B cell (primary cell): Measurements from ENCODE around the gene OR8H2. TPM values are rescaled to one million over a fixed set of nuclear protein-coding genes. Genes with fewer than 3 reads are reported as not detected.
"Not testable (repeated sequence)": the region's sequence is repeated elsewhere in the genome, so short reads cannot be mapped to it uniquely, and the experiment has no call there.

Experiments used
- ATAC-seq: fragments of 200-7000 bp; cut with Tn5 transposase; one replicate; pipeline ENCODE4 v1.10.0; 2021; ENCODE audit warnings: low read depth, mild to moderate bottlenecking, moderate number of reproducible peaks, moderate library complexity
- CTCF ChIA-PET: fragments of 350-600 bp; sonication (Branson Sonifier 250); formaldehyde crosslinking; loops from one replicate; lab custom pipeline; 2021; ENCODE audit warnings: antibody characterized with exemption, inconsistent platforms; lab: Charles Lee
- POLR2A ChIA-PET: fragments of 350-600 bp; sonication (Branson Sonifier 250); formaldehyde crosslinking; loops from one replicate; lab custom pipeline; 2021; ENCODE audit warnings: antibody characterized with exemption; lab: Charles Lee
- DNase-seq: peaks from one replicate; pipeline ENCODE4 v3.0.0; 2013
- H2AFZ ChIP-seq: 2 replicates; pipeline ENCODE4 v1.6.1; 2012; ENCODE audit warnings: mild to moderate bottlenecking, low read depth, low read length; ENCODE audit not compliant: insufficient read depth, poor library complexity, severe bottlenecking
- H3K27ac ChIP-seq, 2 donors: 1 replicate in 1 of 2; 2 replicates in 1 of 2; pipeline ENCODE4 v1.5.1; 2012 to 2013; ENCODE audit warnings: low read length in 2 of 2, mild to moderate bottlenecking in 2 of 2, moderate library complexity in 1 of 2
- H3K27me3 ChIP-seq, 4 experiments: fragments of 200-600 bp in 1 of 4; sonication (generic) in 1 of 4; replicated peaks in 1 of 4; 1 replicate in 2 of 4; 2 replicates in 2 of 4; pipeline versions ENCODE4 v1.6.1 to v1.7.0; 2013 to 2016; ENCODE audit warnings: low read length in 3 of 4, mild to moderate bottlenecking in 2 of 4, mixed read lengths in 1 of 4, moderate library complexity in 1 of 4; ENCODE audit not compliant: insufficient read depth in 4 of 4, control insufficient read depth in 3 of 4; ENCODE audit errors: control extremely low read depth in 1 of 4
- H3K36me3 ChIP-seq, 2 experiments: replicated peaks in 1 of 2; 1 replicate in 1 of 2; 2 replicates in 1 of 2; pipeline versions ENCODE4 v1.6.1 to v1.7.1; 2013; ENCODE audit warnings: low read length in 1 of 2; ENCODE audit not compliant: insufficient read depth in 2 of 2, control insufficient read depth in 1 of 2; ENCODE audit errors: control extremely low read depth in 1 of 2, extremely low read depth in 1 of 2
- H3K4me1 ChIP-seq, 2 donors: fragments of 200-600 bp in 1 of 2; sonication (generic) in 1 of 2; 1 replicate in 1 of 2; 2 replicates in 1 of 2; pipeline versions ENCODE4 v1.5.1 to v1.6.1; 2013 to 2017; ENCODE audit warnings: low read length in 2 of 2; ENCODE audit not compliant: control insufficient read depth in 2 of 2, insufficient read depth in 2 of 2
- H3K4me2 ChIP-seq: replicated peaks from 2 replicates; pipeline ENCODE3; 2012; ENCODE audit warnings: mild to moderate bottlenecking, low read depth, low read length; ENCODE audit not compliant: poor library complexity, severe bottlenecking
- H3K4me3 ChIP-seq, 5 experiments: fragments of 200-600 bp in 1 of 5; sonication (generic) in 1 of 5; 1 replicate in 3 of 5; 2 replicates in 2 of 5; pipeline versions ENCODE4 v1.5.1 to v1.7.0; 2011 to 2016; ENCODE audit warnings: low read length in 4 of 5, mild to moderate bottlenecking in 4 of 5, low read depth in 2 of 5, control low read depth in 1 of 5, moderate library complexity in 1 of 5; ENCODE audit not compliant: insufficient read depth in 1 of 5; ENCODE audit errors: control extremely low read depth in 1 of 5, extremely low read depth in 1 of 5
- H3K79me2 ChIP-seq: fragments of 200-600 bp; sonication (generic); one replicate; pipeline ENCODE4 v1.6.0; 2016; ENCODE audit warnings: low read length; ENCODE audit not compliant: control insufficient read depth, insufficient read depth
- H3K9ac ChIP-seq: fragments of 200-600 bp; sonication (generic); 2 replicates; pipeline ENCODE4 v1.6.1; 2017; ENCODE audit warnings: mild to moderate bottlenecking, low read length, moderate library complexity
- H3K9me3 ChIP-seq, 3 donors: one replicate each; pipeline versions ENCODE4 v1.6.1 to v1.7.1; 2013; ENCODE audit warnings: low read length in 2 of 3; ENCODE audit not compliant: control insufficient read depth in 2 of 3, insufficient read depth in 1 of 3; ENCODE audit errors: control extremely low read depth in 1 of 3
- H4K20me1 ChIP-seq: 2 replicates; pipeline ENCODE4 v1.6.0; 2012; ENCODE audit warnings: mild to moderate bottlenecking, low read length; ENCODE audit not compliant: insufficient read depth, control insufficient read depth, poor library complexity, severe bottlenecking
- H3K27ac Mint-ChIP-seq: one replicate; pipeline ENCODE4 v1.8.0; 2021; ENCODE audit warnings: mixed read lengths
- H3K27me3 Mint-ChIP-seq: one replicate; pipeline ENCODE4 v1.8.0; 2021; ENCODE audit warnings: mixed read lengths
- H3K4me1 Mint-ChIP-seq: one replicate; pipeline ENCODE4 v1.8.0; 2021; ENCODE audit warnings: mixed read lengths
- H3K4me3 Mint-ChIP-seq: one replicate; pipeline ENCODE4 v1.8.0; 2021; ENCODE audit warnings: mixed read lengths
- H3K9me3 Mint-ChIP-seq: one replicate; pipeline ENCODE4 v1.8.0; 2022; ENCODE audit warnings: mixed read lengths; ENCODE audit not compliant: insufficient read depth
- EZH2 ChIP-seq: IDR thresholded peaks from 2 replicates; pipeline ENCODE4 v1.6.1; 2012; ENCODE audit warnings: borderline replicate concordance, low read depth, mild to moderate bottlenecking, moderate library complexity, low read length; ENCODE audit not compliant: insufficient read depth, poor library complexity, severe bottlenecking
- WGBS: methylation state at CpG from one replicate; pipeline ENCODE4 v1.1.5; 2013; ENCODE audit warnings: missing lambda C conversion rate; ENCODE audit not compliant: insufficient coverage; 5-methylcytosine and 5-hydroxymethylcytosine counted together
- intact Hi-C: fragments of 100-400 bp; cut with micrococcal nuclease; formaldehyde crosslinking; loops from one replicate; pipeline ENCODE4 v1.10.0; 2022
- polyA plus RNA-seq: library from polyadenylated mRNA; depleted of rRNA; stranded (reverse); fragments of >200 nt; gene quantifications from 2 replicates; pipeline ENCODE4 v1.2.3, GENCODE V29; 2012
- total RNA-seq, 2 donors: library from RNA; stranded (reverse); fragments of 120-200 nt in 1 of 2; gene quantifications; 1 replicate in 1 of 2; 2 replicates in 1 of 2; pipeline versions ENCODE4 v1.2.3 to v1.2.4, GENCODE V29; 2013 to 2022
- TF ChIP-seq, protein P1 (sequence below): fragments of 200-600 bp; IDR thresholded peaks from one replicate; pipeline ENCODE4 v1.8.0; 2022; ENCODE audit warnings: antibody characterized with exemption, mild to moderate bottlenecking

OR8H2 gene
- total and polyA plus RNA-seq, 2 donors (not counting 1 experiment from before 2014, with no cell fraction given), result not detected

DNA sequence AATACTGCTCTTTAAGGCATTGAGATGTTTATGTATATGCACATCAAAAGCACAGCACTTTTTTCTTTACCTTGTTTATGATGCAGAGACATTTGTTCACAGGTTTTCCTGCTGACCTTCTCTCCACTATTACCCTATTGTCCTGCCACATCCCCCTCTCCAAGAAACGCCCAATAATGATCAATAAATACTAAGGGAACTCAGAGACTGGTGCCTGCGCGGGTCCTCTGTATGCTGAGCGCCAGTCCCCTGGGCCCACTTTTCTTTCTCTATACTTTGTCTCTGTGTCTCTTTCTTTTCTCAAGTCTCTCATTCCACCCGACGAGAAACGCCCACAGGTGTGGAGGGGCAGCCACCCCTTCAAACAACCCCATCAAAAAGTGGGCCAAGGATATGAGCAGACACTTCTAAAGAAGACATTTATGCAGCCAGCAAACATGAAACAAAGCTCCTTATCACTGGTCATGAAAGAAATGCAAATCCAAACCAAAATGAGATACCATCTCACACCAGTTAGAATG is 45.2 kb upstream of the OR8H2 start:
- H3K4me3 Mint-ChIP-seq, ATAC-seq, CTCF ChIA-PET, H3K9ac ChIP-seq, DNase-seq, H3K27ac ChIP-seq, H3K9me3 Mint-ChIP-seq, H3K27ac Mint-ChIP-seq, H3K36me3 ChIP-seq, H3K9me3 ChIP-seq, H3K4me1 Mint-ChIP-seq, H3K4me2 ChIP-seq, intact Hi-C loops, H3K4me1 ChIP-seq, POLR2A ChIA-PET, H3K27me3 Mint-ChIP-seq, H2AFZ ChIP-seq, H3K79me2 ChIP-seq, H3K4me3 ChIP-seq, H4K20me1 ChIP-seq, H3K27me3 ChIP-seq: not testable (repeated sequence)
- WGBS, result 84% methylated on average over 7 of the region's 7 CpGs

DNA sequence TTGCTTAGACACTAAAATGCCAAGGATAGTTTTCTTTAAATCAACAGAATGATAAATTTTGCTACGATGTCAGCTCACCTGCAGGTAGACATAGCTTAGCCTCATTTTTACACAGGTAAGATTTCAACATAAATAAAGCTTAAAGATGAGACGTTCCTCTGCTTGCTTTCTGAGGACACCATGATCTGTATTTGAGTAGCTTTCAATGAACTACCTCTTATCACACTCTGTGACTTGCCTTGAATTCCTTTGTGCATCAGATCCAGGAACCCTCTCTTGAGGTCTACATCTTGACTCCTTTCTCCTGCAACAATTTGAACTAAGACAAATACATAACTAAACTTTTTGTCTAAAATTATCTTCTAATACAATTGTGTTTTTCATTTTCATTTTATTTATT is 36.5 kb upstream of the OR8H2 start:
- intact Hi-C loops, result no loop called here
- Histone ChIP-seq H3K4me3 (no peak overlapping the region), H3K4me1 (no peaks in the 10 kb centered on the region), H4K20me1 (no peaks in the 10 kb centered on the region), H3K36me3 (no peaks in the 10 kb centered on the region), H3K4me2 (no peak overlapping the region), H3K79me2 (no peaks in the 10 kb centered on the region), H3K27me3 (no peaks in the 10 kb centered on the region), H3K27ac (no peak overlapping the region), H3K9ac (no peak overlapping the region), H3K9me3 (peaks cover 0 to 1% (median 0%) of the 10 kb centered on the region in 3 donors), H2AFZ (no peak overlapping the region)
- Mint-ChIP-seq H3K27me3 (no peaks in the 10 kb centered on the region), H3K27ac (no peak overlapping the region), H3K4me1 (no peaks in the 10 kb centered on the region), H3K4me3 (no peak overlapping the region), H3K9me3 (peaks cover 11% of the 10 kb centered on the region)
- TF ChIP-seq, protein P1, sequence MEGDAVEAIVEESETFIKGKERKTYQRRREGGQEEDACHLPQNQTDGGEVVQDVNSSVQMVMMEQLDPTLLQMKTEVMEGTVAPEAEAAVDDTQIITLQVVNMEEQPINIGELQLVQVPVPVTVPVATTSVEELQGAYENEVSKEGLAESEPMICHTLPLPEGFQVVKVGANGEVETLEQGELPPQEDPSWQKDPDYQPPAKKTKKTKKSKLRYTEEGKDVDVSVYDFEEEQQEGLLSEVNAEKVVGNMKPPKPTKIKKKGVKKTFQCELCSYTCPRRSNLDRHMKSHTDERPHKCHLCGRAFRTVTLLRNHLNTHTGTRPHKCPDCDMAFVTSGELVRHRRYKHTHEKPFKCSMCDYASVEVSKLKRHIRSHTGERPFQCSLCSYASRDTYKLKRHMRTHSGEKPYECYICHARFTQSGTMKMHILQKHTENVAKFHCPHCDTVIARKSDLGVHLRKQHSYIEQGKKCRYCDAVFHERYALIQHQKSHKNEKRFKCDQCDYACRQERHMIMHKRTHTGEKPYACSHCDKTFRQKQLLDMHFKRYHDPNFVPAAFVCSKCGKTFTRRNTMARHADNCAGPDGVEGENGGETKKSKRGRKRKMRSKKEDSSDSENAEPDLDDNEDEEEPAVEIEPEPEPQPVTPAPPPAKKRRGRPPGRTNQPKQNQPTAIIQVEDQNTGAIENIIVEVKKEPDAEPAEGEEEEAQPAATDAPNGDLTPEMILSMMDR, result no peak
- TF ChIP-seq EZH2, result no peak
- DNase-seq, result no peak
- 100% methylated on average over 1 of the region's 2 CpGs for WGBS
- CTCF ChIA-PET, result no interaction called here
- POLR2A ChIA-PET, result no interaction called here
- no peak for ATAC-seq
